ENCODE measurements around the gene CACNA1A.
A peak's percentile ranks its signal among the peaks of the same experiment; 100 is the strongest.

Gene CACNA1A

DNA sequence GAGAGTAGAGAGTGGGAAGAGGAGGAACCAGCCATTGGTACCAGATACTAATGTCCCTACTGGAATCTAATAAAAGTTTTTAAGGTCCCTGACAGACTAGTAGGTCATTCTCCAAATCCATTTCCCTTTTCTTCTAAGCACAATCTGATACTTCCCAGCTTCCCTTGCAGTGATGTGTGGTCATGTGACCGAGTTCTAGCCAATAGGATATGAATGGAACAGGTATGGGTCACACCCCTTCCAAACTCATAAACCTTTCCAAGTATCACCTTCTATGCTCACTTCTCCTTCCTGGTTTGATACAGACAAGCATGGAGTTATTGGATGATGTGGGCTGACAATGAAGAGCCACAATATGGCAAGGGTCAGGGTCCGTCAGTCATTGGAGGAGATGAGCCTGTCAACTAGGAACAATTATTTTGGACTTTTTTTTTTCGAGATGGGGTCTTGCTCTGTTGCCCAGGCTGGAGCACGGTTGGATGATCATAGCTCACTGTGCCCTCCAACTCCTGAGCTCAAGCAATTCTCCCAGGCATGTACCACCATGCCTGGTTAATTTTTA, 54.8 kb downstream of the CACNA1A start:
- no peak overlapping the region for H3K4me3 ChIP-seq (ENCODE audit: low read depth, low read length)
- no peak for TF ChIP-seq CTCF (IDR thresholded peaks at IDR 0.05; ENCODE audit: insufficient read depth, low read depth, low read length, missing control alignments)
- DNase-seq (ENCODE audit: low read depth) = no peak

GRCh38 chr19:13447978-13448377, 58.3 kb downstream of the CACNA1A start:
- no peak for TF ChIP-seq CTCF (IDR thresholded peaks at IDR 0.05; ENCODE audit: insufficient read depth, low read depth, low read length, missing control alignments)
- no peak for DNase-seq (ENCODE audit: low read depth)
- H3K4me3 ChIP-seq (ENCODE audit: low read depth, low read length) = no peak overlapping the region

DNA sequence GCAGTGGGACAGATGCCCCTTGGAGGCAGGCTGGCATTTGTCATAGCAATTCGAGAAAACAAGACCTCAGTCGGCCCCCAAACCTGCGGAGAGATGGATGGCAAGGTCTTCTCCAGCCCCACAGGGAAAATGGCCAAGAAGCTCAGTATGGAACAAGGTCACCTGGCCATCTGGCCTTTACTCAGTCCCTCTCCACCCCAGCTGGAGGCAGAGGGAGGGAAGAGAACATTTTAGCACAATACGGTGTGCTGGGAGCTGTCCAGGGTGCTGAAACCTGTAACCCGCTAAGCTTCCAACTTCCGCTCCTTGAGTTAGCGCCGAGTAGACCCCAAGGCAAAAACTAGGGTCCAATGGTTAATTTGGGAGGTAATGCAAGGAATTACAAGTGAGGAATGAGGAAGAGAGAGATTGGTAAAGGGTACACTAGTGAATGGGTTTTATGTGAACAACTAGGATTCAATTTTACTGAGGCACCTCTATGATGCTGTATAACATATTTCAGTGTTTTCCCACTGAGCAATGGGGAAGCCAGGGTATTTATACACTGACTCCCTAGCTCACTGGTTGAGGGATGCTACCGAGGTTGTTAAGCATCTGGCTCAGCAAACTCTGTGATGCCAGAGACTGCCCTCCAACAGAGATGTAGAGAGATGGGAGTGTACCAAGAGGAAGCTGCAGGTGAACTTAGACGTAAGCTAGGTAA, 64.3 kb downstream of the CACNA1A start:
- no peak overlapping the region for H3K4me3 ChIP-seq (ENCODE audit: low read depth, low read length)
- peak; percentile 42 for DNase-seq (ENCODE audit: low read depth)
- no peak for TF ChIP-seq CTCF (IDR thresholded peaks at IDR 0.05; ENCODE audit: insufficient read depth, low read depth, low read length, missing control alignments)

- no peak for TF ChIP-seq CTCF (IDR thresholded peaks at IDR 0.05; ENCODE audit: insufficient read depth, low read depth, low read length, missing control alignments)
- DNase-seq (ENCODE audit: low read depth) = no peak
- no peak overlapping the region for H3K4me3 ChIP-seq (ENCODE audit: low read depth, low read length)
These were observed 68.2 kb downstream of the CACNA1A start for GRCh38 chr19:13437919-13438618.

- TF ChIP-seq CTCF (IDR thresholded peaks at IDR 0.05; ENCODE audit: insufficient read depth, low read depth, low read length, missing control alignments) = no peak
- no peak overlapping the region for H3K4me3 ChIP-seq (ENCODE audit: low read depth, low read length)
- DNase-seq (ENCODE audit: low read depth) = no peak
These were observed 69.9 kb downstream of the CACNA1A start for GRCh38 chr19:13436352-13436751.

GRCh38 chr19:13430790-13431582, 75.3 kb downstream of the CACNA1A start:
- TF ChIP-seq CTCF (IDR thresholded peaks at IDR 0.05; ENCODE audit: insufficient read depth, low read depth, low read length, missing control alignments) = peak; percentile 84
- peak; percentile 66 for DNase-seq (ENCODE audit: low read depth)

More at GRCh38 chr19:13430790-13431582, 75.3 kb downstream of the CACNA1A start:
- H3K4me3 ChIP-seq (ENCODE audit: low read depth, low read length) = no peak overlapping the region

All from GM12865 (cell line).